Midbrain (tissue), 1 donor: Measurements from ENCODE around the gene SBF1.
"Not testable (repeated sequence)": the region's sequence is repeated elsewhere in the genome, so short reads cannot be mapped to it uniquely, and the experiment has no call there.

Experiments used
- DNase-seq: peaks from one replicate; lab custom pipeline; 2025; lab: John Stamatoyannopoulos, UW

Gene SBF1, protein sequence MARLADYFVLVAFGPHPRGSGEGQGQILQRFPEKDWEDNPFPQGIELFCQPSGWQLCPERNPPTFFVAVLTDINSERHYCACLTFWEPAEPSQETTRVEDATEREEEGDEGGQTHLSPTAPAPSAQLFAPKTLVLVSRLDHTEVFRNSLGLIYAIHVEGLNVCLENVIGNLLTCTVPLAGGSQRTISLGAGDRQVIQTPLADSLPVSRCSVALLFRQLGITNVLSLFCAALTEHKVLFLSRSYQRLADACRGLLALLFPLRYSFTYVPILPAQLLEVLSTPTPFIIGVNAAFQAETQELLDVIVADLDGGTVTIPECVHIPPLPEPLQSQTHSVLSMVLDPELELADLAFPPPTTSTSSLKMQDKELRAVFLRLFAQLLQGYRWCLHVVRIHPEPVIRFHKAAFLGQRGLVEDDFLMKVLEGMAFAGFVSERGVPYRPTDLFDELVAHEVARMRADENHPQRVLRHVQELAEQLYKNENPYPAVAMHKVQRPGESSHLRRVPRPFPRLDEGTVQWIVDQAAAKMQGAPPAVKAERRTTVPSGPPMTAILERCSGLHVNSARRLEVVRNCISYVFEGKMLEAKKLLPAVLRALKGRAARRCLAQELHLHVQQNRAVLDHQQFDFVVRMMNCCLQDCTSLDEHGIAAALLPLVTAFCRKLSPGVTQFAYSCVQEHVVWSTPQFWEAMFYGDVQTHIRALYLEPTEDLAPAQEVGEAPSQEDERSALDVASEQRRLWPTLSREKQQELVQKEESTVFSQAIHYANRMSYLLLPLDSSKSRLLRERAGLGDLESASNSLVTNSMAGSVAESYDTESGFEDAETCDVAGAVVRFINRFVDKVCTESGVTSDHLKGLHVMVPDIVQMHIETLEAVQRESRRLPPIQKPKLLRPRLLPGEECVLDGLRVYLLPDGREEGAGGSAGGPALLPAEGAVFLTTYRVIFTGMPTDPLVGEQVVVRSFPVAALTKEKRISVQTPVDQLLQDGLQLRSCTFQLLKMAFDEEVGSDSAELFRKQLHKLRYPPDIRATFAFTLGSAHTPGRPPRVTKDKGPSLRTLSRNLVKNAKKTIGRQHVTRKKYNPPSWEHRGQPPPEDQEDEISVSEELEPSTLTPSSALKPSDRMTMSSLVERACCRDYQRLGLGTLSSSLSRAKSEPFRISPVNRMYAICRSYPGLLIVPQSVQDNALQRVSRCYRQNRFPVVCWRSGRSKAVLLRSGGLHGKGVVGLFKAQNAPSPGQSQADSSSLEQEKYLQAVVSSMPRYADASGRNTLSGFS (N-terminal part only)

GRCh38 chr22:50474710-50475651 lies at the start of gene SBF1:
SBF1 (minus strand) TSS chr22:50475035; CDS start chr22:50474840, 195 bp downstream.
- DNase-seq: peak; percentile 94

DNA sequence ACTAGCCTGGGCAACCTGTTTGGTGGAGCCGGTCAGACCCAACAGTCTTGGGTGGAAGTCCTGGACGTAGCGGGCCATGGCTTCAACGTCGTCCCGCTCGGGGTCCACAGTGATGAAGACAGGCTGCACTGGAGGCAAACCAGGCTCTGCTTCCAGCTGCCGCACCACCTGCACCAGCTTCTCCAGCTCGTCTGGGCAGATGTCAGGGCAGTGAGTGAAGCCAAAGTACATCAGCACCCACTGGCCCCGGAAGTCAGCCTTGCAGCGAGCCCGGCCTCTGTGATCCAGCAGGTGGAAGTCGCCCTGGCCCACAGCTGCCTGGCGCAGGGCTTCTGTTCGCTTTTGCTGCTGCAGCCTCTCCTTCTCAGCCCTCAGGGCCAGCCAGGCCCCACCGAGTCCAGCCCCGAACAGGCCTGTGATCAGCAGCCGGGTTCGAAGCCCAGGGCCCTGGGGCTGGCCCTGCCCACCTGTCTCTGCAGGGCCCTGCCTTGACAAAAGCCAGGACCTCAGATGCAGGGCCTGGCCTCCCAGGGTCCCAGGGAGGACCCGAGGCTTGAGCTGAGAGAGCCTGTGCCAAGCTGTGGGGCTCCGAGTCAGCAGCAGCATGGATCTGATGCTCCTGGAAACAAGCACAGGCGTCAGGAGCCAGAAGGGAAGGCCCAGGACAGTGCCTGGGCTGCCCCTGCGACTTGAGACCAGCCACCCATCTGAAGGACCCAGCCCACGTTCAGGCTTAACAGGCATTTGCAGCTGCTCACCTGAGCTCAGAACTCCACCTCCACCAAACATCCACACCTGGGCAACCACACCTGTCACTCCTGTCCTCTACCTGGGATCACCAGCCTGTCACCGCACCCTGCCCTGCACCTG lies 49.2 kb upstream of the SBF1 start:
- DNase-seq: no peak

DNA sequence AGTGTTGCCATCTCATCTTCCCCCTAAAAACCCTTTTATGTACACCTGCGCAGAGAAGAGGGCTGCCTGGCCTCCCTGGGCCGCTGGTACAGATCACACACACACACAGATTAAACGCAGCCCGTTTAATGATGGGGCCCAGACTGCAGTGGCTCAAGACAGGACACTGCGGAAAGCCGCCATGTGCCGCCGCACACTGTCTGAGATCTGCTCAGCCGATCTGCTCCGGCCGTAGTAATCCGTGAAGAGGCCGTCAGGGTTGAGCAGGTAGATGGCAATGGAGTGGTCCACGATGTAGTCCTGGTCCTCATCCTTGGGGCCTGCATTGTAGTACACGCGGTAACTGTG lies 48.6 kb upstream of the SBF1 start:
- DNase-seq: no peak

- DNase-seq: no peak
Observed at GRCh38 chr22:50522806-50523438, 48.1 kb upstream of the SBF1 start.

- no peak for DNase-seq
Observed at GRCh38 chr22:50522208-50522805, 47.5 kb upstream of the SBF1 start.

DNA sequence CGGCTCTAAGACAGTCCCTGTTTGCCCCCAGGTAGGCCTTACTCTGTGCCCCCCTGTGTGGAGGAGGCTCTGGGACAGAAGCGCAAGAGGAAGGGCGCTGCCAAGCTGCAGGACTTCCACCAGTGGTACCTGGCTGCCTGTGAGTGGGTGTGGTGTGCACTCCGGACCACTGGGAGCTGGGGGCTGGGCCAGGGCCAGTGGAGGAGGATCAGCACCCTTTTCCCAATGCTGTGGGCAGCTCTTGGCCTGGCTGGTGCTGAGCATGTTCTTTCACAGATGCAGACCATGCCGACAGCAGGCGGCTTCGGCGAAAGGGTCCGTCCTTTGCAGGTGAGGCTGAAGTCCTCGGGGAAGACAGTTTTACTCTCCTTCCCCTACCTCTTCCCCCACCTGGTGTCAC lies 46.9 kb upstream of the SBF1 start:
- DNase-seq: no peak

- no peak for DNase-seq
Observed at GRCh38 chr22:50520826-50521453, 46.1 kb upstream of the SBF1 start.

- DNase-seq: not testable (repeated sequence)
Observed at GRCh38 chr22:50520184-50520583, 45.3 kb upstream of the SBF1 start.

DNA sequence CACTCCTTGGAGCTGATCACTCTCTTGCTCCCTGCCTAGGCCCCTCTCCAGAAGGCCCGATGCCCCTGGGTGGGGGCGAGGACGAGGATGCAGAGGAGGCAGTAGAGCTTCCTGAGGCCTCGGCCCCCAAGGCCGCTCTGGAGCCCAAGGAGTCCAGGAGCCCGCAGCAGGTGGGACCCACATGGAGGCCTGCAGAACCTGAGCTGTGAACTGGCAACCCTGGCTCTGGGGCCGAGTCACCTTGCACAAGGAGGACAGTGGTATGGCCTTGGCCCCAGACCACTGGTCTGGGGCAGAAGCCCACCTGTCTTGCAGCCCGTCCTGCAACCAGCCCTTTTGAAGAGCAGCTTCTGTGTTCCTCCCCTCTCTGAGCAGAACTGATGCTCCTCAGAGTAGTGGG lies 44.3 kb upstream of the SBF1 start:
- DNase-seq: no peak

- DNase-seq: no peak
Observed at GRCh38 chr22:50518606-50519005, 43.8 kb upstream of the SBF1 start.

- DNase-seq: no peak
Observed at GRCh38 chr22:50517495-50518260, 42.8 kb upstream of the SBF1 start.

DNA sequence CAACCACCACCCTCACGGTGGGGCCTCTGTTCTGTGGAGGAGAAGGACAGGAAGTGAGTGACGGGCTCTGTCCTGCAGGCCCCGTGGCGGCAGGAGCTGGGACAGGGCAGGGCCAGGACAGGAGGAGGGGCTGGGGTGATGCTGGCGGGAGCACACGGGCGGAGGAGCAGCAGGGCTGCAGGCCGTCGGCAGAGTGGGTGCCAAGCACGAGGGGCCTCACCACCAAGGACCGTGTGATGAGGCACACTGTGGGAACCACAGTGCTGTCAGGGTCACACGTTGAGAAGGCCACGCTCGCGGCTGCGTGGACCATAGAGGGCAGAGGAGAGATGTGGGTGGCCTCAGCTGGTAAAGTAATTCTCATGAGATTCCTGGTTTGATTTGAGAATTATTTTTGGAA lies 42.1 kb upstream of the SBF1 start:
- DNase-seq: no peak

DNA sequence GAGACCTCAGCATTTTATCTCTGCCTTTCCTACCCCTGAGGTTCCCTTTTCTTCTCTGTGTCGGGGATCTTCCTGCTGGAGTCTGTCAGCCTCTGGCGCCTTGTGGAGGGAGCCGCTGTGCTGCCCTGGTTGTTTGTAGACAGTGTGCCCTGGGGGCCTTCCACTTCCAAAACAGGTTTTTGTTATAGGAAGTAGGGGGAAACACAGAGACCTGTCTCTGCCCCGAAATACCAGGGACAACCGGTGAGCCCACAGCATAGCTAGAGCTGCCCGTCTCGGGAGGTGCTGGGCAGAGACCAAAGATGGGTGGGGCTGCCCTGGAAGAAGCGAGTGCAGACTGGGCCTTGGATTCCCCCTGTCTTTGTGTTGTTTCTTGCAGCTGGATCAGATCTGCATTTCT lies 41.2 kb upstream of the SBF1 start:
- DNase-seq: no peak

GRCh38 chr22:50513175-50513574 lies 38.3 kb upstream of the SBF1 start:
- no peak for DNase-seq

GRCh38 chr22:50508897-50509296 lies 34.1 kb upstream of the SBF1 start:
- no peak for DNase-seq

- DNase-seq: peak; percentile 98
Observed at GRCh38 chr22:50507991-50508884, 33.4 kb upstream of the SBF1 start, which contains the start of gene NCAPH2. NCAPH2 (plus strand) TSS chr22:50508224; CDS start chr22:50508338, 114 bp downstream.
